GM23248 (cell line): Measurements from ENCODE around the gene ZNF213. TPM values are rescaled to one million over a fixed set of nuclear protein-coding genes. Genes with fewer than 3 reads are reported as not detected.

Experiments
- DNase-seq: peaks from one replicate; pipeline ENCODE4 v3.0.0-alpha.2; 2015
- H2AFZ ChIP-seq: fragments of 200-600 bp; sonication (generic); 2 replicates; pipeline ENCODE4 v1.6.1; 2016; ENCODE audit warnings: antibody characterized with exemption
- H3F3A ChIP-seq: fragments of 200-600 bp; sonication (generic); 2 replicates; pipeline ENCODE4 v1.6.1; 2016; ENCODE audit warnings: mild to moderate bottlenecking, antibody characterized with exemption, mixed run types; ENCODE audit not compliant: insufficient read depth
- H3K27ac ChIP-seq: fragments of 200-600 bp; sonication (generic); 2 replicates; pipeline ENCODE4 v1.5.1; 2016; ENCODE audit warnings: mild to moderate bottlenecking
- H3K27me3 ChIP-seq: fragments of 200-600 bp; sonication (generic); replicated peaks from 2 replicates; pipeline ENCODE4 v1.6.1; 2016; ENCODE audit warnings: mild to moderate bottlenecking; ENCODE audit not compliant: insufficient read depth
- H3K36me3 ChIP-seq: fragments of 200-600 bp; sonication (generic); 2 replicates; pipeline ENCODE4 v1.6.1; 2016; ENCODE audit warnings: low read depth, mild to moderate bottlenecking
- H3K4me1 ChIP-seq: fragments of 200-600 bp; sonication (generic); 2 replicates; pipeline ENCODE4 v1.6.1; 2016; ENCODE audit warnings: mild to moderate bottlenecking; ENCODE audit not compliant: insufficient read depth
- H3K4me2 ChIP-seq: fragments of 200-600 bp; sonication (generic); one replicate; pipeline ENCODE4 v1.6.1; 2016; ENCODE audit warnings: mild to moderate bottlenecking; ENCODE audit not compliant: unreplicated experiment
- H3K4me3 ChIP-seq: fragments of 200-600 bp; sonication (generic); 2 replicates; pipeline ENCODE4 v1.5.1; 2016; ENCODE audit warnings: mild to moderate bottlenecking
- H3K79me2 ChIP-seq: fragments of 200-600 bp; sonication (generic); 2 replicates; pipeline ENCODE4 v1.6.1; 2016; ENCODE audit warnings: mild to moderate bottlenecking; ENCODE audit not compliant: insufficient read depth
- H3K9ac ChIP-seq: fragments of 200-600 bp; sonication (generic); 2 replicates; pipeline ENCODE4 v1.6.1; 2016; ENCODE audit warnings: mild to moderate bottlenecking
- H3K9me2 ChIP-seq: fragments of 200-600 bp; sonication (generic); 2 replicates; pipeline ENCODE4 v1.6.1; 2016; ENCODE audit warnings: mixed run types, mild to moderate bottlenecking, moderate library complexity; ENCODE audit not compliant: insufficient read depth
- H3K9me3 ChIP-seq: fragments of 200-600 bp; sonication (generic); one replicate; pipeline ENCODE4 v1.6.1; 2017; ENCODE audit warnings: low read depth
- H4K20me1 ChIP-seq: fragments of 200-600 bp; sonication (generic); 2 replicates; pipeline ENCODE4 v1.6.0; 2016; ENCODE audit not compliant: insufficient read depth
- EZH2 ChIP-seq: fragments of 200-600 bp; sonication (generic); IDR thresholded peaks from 2 replicates; pipeline ENCODE4 v1.6.1; 2018; ENCODE audit warnings: antibody characterized with exemption, mild to moderate bottlenecking; ENCODE audit not compliant: insufficient read depth, poor library complexity, severe bottlenecking
- EZH2phosphoT487 ChIP-seq: fragments of 200-600 bp; sonication (generic); IDR thresholded peaks from 2 replicates; pipeline ENCODE4 v1.6.1; 2018; ENCODE audit warnings: antibody characterized with exemption, moderate library complexity, mild to moderate bottlenecking, low read depth; ENCODE audit not compliant: insufficient read depth
- WGBS, 2 experiments: methylation state at CpG; one replicate each; pipeline ENCODE4 v1.1.6; 2015 to 2017; ENCODE audit warnings: low lambda C conversion rate in 2 of 2, low coverage in 1 of 2; ENCODE audit errors: missing lambda C conversion rate in 2 of 2; 5-methylcytosine and 5-hydroxymethylcytosine counted together
- in situ Hi-C: fragments of 300-500 bp; cut with MboI; formaldehyde crosslinking; loops from 2 replicates; pipeline ENCODE4 v1.15.0; 2020
- polyA plus RNA-seq: library from polyadenylated mRNA; unstranded; fragments of >200 nt; fragmentation: Nextera tagmentation; extraction: Ambion mirVana; gene quantifications from 2 replicates; pipeline ENCODE4 v1.2.1, GENCODE V29; 2016
- total RNA-seq: library from RNA; depleted of rRNA; stranded (reverse); fragments of >200 nt; shearing (Covaris generic); gene quantifications from 2 replicates; pipeline ENCODE4 v1.2.3, GENCODE V29; 2014

Gene ZNF213
- total and polyA plus RNA-seq, 2 experiments from 2014 or later = 5.3 to 7.3 TPM

GRCh38 chr16:3115561-3115960 lies 19.3 kb upstream of the ZNF213 start:
- DNase-seq = no peak
- Histone ChIP-seq H3K27ac (no peak overlapping the region), H4K20me1 (no peaks in the 10 kb centered on the region), H3K4me2 (no peak overlapping the region), H3K9me3 (no peaks in the 10 kb centered on the region), H2AFZ (no peak overlapping the region), H3K4me1 (0 out of 2 replicates have a peak, but pooled peaks cover 3% of the 10 kb centered on the region), H3K9me2 (no peaks in the 10 kb centered on the region), H3K79me2 (peaks cover 17% of the 10 kb centered on the region), H3F3A (no peaks in the 10 kb centered on the region), H3K36me3 (no peaks in the 10 kb centered on the region), H3K27me3 (no peaks in the 10 kb centered on the region), H3K4me3 (no peak overlapping the region), H3K9ac (no peak overlapping the region)
- 54 to 70% methylated on average over 13 to 14 of the region's 14 CpGs for WGBS, 2 experiments
- no peak for TF ChIP-seq EZH2
- no peak for TF ChIP-seq EZH2phosphoT487
- in situ Hi-C loops = no loop called here

- H3K36me3 ChIP-seq = no peaks in the 10 kb centered on the region
- TF ChIP-seq EZH2 = no peak
- no peak for TF ChIP-seq EZH2phosphoT487
Measured at GRCh38 chr16:3118204-3118790, 16.5 kb upstream of the ZNF213 start.

GRCh38 chr16:3118846-3119245 lies 16.0 kb upstream of the ZNF213 start:
- Histone ChIP-seq H4K20me1 (no peaks in the 10 kb centered on the region), H3K36me3 (no peaks in the 10 kb centered on the region), H3K4me3 (no peak overlapping the region), H3K9me3 (no peaks in the 10 kb centered on the region), H3K79me2 (0 out of 2 replicates have a peak, but pooled peaks cover 5% of the 10 kb centered on the region), H3F3A (no peaks in the 10 kb centered on the region), H3K9ac (no peak overlapping the region), H3K4me1 (peaks cover 5% of the 10 kb centered on the region; the same call in 1 of the 2 replicates), H3K27me3 (no peaks in the 10 kb centered on the region), H3K27ac (no peak overlapping the region), H3K4me2 (no peak overlapping the region), H2AFZ (no peak overlapping the region), H3K9me2 (no peaks in the 10 kb centered on the region)
- DNase-seq = no peak
- 94 to 95% methylated on average over 20 of the region's 20 CpGs for WGBS, 2 experiments
- TF ChIP-seq EZH2 = no peak
- no peak for TF ChIP-seq EZH2phosphoT487
- in situ Hi-C loops = no loop called here

More at GRCh38 chr16:3118204-3118790, 16.5 kb upstream of the ZNF213 start:
- H3K79me2 ChIP-seq = peaks cover 9% of the 10 kb centered on the region
- H3K27ac ChIP-seq = no peak overlapping the region
- no peak overlapping the region for H3K4me3 ChIP-seq
- H3K9me3 ChIP-seq = no peaks in the 10 kb centered on the region
- H3K4me2 ChIP-seq = no peak overlapping the region
- no peaks in the 10 kb centered on the region for H3F3A ChIP-seq
- 87 to 89% methylated on average over 16 of the region's 16 CpGs for WGBS, 2 experiments
- no peaks in the 10 kb centered on the region for H4K20me1 ChIP-seq
- H3K9me2 ChIP-seq = no peaks in the 10 kb centered on the region
- in situ Hi-C loops = no loop called here
- DNase-seq = no peak
- no peak overlapping the region for H2AFZ ChIP-seq
- H3K9ac ChIP-seq = no peak overlapping the region
- 0 out of 2 replicates have a peak, but pooled peaks cover 2% of the 10 kb centered on the region for H3K4me1 ChIP-seq
- H3K27me3 ChIP-seq = no peaks in the 10 kb centered on the region

GRCh38 chr16:3119286-3119685 lies 15.5 kb upstream of the ZNF213 start:
- H3K9me2 ChIP-seq = no peaks in the 10 kb centered on the region
- no peaks in the 10 kb centered on the region for H3K9me3 ChIP-seq
- H3K27me3 ChIP-seq = no peaks in the 10 kb centered on the region
- no peak overlapping the region for H3K27ac ChIP-seq
- no peak overlapping the region for H2AFZ ChIP-seq
- H3K4me2 ChIP-seq = no peak overlapping the region
- H4K20me1 ChIP-seq = no peaks in the 10 kb centered on the region
- TF ChIP-seq EZH2 = no peak
- no peak for TF ChIP-seq EZH2phosphoT487
- 94 to 96% methylated on average over 31 to 33 of the region's 33 CpGs for WGBS, 2 experiments
- no peak overlapping the region for H3K4me3 ChIP-seq
- 0 out of 2 replicates have a peak, but pooled peaks cover under 1% of the 10 kb centered on the region for H3K79me2 ChIP-seq
- H3F3A ChIP-seq = no peaks in the 10 kb centered on the region
- H3K4me1 ChIP-seq = peaks cover 5% of the 10 kb centered on the region; the same call in 1 of the 2 replicates
- in situ Hi-C loops = no loop called here
- DNase-seq = no peak
- H3K36me3 ChIP-seq = no peaks in the 10 kb centered on the region
- no peak overlapping the region for H3K9ac ChIP-seq
